Measurements from ENCODE around the gene UTP3.

DNA sequence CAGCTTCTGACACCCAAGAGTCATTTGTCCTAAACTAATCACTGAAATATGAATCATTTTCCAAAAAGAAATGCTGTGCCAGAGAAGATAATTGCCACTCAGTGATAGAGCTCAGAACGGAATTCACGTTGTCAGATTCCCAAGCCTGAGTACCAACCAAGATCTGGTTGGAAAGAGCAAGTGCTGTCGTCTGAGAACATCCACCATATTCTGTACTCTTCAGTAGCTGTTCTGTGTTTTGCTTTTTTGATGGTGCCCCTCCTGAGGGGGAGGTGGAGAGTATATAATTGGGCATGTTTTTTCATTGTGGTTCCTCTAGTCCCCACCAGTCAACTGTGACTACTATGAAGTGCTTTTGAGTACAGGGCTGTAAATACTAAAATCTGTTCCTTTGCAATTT lies 46.6 kb downstream of the UTP3 start:
- TF ChIP-seq, protein P1, sequence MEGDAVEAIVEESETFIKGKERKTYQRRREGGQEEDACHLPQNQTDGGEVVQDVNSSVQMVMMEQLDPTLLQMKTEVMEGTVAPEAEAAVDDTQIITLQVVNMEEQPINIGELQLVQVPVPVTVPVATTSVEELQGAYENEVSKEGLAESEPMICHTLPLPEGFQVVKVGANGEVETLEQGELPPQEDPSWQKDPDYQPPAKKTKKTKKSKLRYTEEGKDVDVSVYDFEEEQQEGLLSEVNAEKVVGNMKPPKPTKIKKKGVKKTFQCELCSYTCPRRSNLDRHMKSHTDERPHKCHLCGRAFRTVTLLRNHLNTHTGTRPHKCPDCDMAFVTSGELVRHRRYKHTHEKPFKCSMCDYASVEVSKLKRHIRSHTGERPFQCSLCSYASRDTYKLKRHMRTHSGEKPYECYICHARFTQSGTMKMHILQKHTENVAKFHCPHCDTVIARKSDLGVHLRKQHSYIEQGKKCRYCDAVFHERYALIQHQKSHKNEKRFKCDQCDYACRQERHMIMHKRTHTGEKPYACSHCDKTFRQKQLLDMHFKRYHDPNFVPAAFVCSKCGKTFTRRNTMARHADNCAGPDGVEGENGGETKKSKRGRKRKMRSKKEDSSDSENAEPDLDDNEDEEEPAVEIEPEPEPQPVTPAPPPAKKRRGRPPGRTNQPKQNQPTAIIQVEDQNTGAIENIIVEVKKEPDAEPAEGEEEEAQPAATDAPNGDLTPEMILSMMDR (IDR thresholded peaks at IDR 0.05): no peak
- no peak for TF ChIP-seq POLR2A (IDR thresholded peaks at IDR 0.05)
